HepG2 (cell line): Measurements from ENCODE around the gene MFAP3L. TPM values are rescaled to one million over a fixed set of nuclear protein-coding genes. Genes with fewer than 3 reads are reported as not detected.
A peak's percentile ranks its signal among the peaks of the same experiment; 100 is the strongest.

ENCODE experiments used
- FOXA1 ChIP-seq, 2 experiments: fragments of 450-650 bp in 1 of 2; sonication (generic) in 1 of 2; formaldehyde crosslinking in 1 of 2; IDR thresholded peaks; 2 replicates each; pipeline versions ENCODE4 v1.4.0 to v1.6.1; 2016 to 2020; ENCODE audit warnings: missing genetic modification reagents in 1 of 2
- GABPA ChIP-seq, 2 experiments: IDR thresholded peaks; 2 replicates each; pipeline ENCODE4 v1.6.1; 2011 to 2016; ENCODE audit warnings: low read depth in 2 of 2, low read length in 1 of 2, missing biosample characterization in 1 of 2, missing genetic modification characterization in 1 of 2
- HMG20A ChIP-seq: IDR thresholded peaks from 2 replicates; pipeline ENCODE4 v1.6.1; 2016; ENCODE audit warnings: borderline replicate concordance
- KDM2A ChIP-seq: sonication (generic); formaldehyde crosslinking; IDR thresholded peaks from 2 replicates; pipeline ENCODE4 v1.4.0; 2020; ENCODE audit warnings: low read depth, missing genetic modification reagents, borderline replicate concordance
- KLF11 ChIP-seq: IDR thresholded peaks from 2 replicates; pipeline ENCODE4 v1.6.1; 2016; ENCODE audit warnings: missing compliant biosample characterization
- MYC ChIP-seq: sonication (generic); formaldehyde crosslinking; IDR thresholded peaks from 2 replicates; pipeline ENCODE4 v1.9.0; 2021; ENCODE audit warnings: missing genetic modification reagents, borderline replicate concordance
- NFE2L1 ChIP-seq: sonication (generic); formaldehyde crosslinking; IDR thresholded peaks from 2 replicates; pipeline ENCODE4 v1.4.0; 2020; ENCODE audit warnings: missing genetic modification reagents, mild to moderate bottlenecking, borderline replicate concordance
- PHF8 ChIP-seq: sonication (generic); formaldehyde crosslinking; IDR thresholded peaks from 2 replicates; pipeline ENCODE4 v1.5.0; 2020; ENCODE audit warnings: missing genetic modification reagents
- POLR2AphosphoS5 ChIP-seq: IDR thresholded peaks from 2 replicates; pipeline ENCODE4 v1.6.1; 2012; ENCODE audit warnings: low read depth, low read length
- PTBP1 ChIP-seq: fragments of 200-400 bp; formaldehyde crosslinking; IDR thresholded peaks from 2 replicates; pipeline ENCODE4 v1.6.1; 2018; ENCODE audit warnings: low read length, low read depth; ENCODE audit not compliant: poor library complexity, severe bottlenecking
- SALL2 ChIP-seq: sonication (generic); formaldehyde crosslinking; IDR thresholded peaks from 2 replicates; pipeline ENCODE4 v1.8.1; 2023; ENCODE audit warnings: mild to moderate bottlenecking, missing genetic modification reagents, inconsistent platforms
- SMAD9 ChIP-seq: sonication (generic); formaldehyde crosslinking; IDR thresholded peaks from 2 replicates; pipeline ENCODE4 v1.5.1; 2020; ENCODE audit warnings: mild to moderate bottlenecking, missing genetic modification reagents
- SP1 ChIP-seq, 2 experiments: fragments of 450-650 bp in 1 of 2; sonication (generic) in 1 of 2; formaldehyde crosslinking in 1 of 2; IDR thresholded peaks; 2 replicates each; pipeline versions ENCODE4 v1.4.0 to v1.6.1; 2016 to 2020; ENCODE audit warnings: missing genetic modification reagents in 1 of 2
- TARDBP ChIP-seq: sonication (generic); formaldehyde crosslinking; IDR thresholded peaks from 2 replicates; pipeline ENCODE4 v1.8.0; 2022; ENCODE audit warnings: mild to moderate bottlenecking, missing genetic modification reagents
- TP53 ChIP-seq: sonication (generic); formaldehyde crosslinking; conservative IDR thresholded peaks from 2 replicates; pipeline ENCODE4 v1.4.0; 2020; ENCODE audit warnings: missing genetic modification reagents
- ZBTB8A ChIP-seq: sonication (generic); formaldehyde crosslinking; IDR thresholded peaks from 2 replicates; pipeline ENCODE4 v1.4.0; 2020; ENCODE audit warnings: mild to moderate bottlenecking, low read depth, missing genetic modification reagents, borderline replicate concordance
- ZIK1 ChIP-seq: sonication (generic); formaldehyde crosslinking; IDR thresholded peaks from 2 replicates; pipeline ENCODE4 v1.5.0; 2020; ENCODE audit warnings: mild to moderate bottlenecking, low read depth, missing genetic modification reagents, borderline replicate concordance
- ZNF260 ChIP-seq: sonication (generic); formaldehyde crosslinking; IDR thresholded peaks from 2 replicates; pipeline ENCODE4 v1.4.0; 2020; ENCODE audit warnings: missing genetic modification reagents, low read depth, mild to moderate bottlenecking, borderline replicate concordance
- ZNF292 ChIP-seq: sonication (generic); formaldehyde crosslinking; IDR thresholded peaks from 2 replicates; pipeline ENCODE4 v1.8.1; 2022; ENCODE audit warnings: mild to moderate bottlenecking, low read depth, missing genetic modification reagents, borderline replicate concordance
- ZNF441 ChIP-seq: sonication (generic); formaldehyde crosslinking; IDR thresholded peaks from 2 replicates; pipeline ENCODE4 v1.7.0; 2021; ENCODE audit warnings: missing genetic modification reagents, borderline replicate concordance
- ZNF446 ChIP-seq: sonication (generic); formaldehyde crosslinking; IDR thresholded peaks from 2 replicates; pipeline ENCODE4 v1.5.0; 2020; ENCODE audit warnings: mild to moderate bottlenecking, missing genetic modification reagents
- ZNF451 ChIP-seq: sonication (generic); formaldehyde crosslinking; IDR thresholded peaks from 2 replicates; pipeline ENCODE4 v1.5.0; 2020; ENCODE audit warnings: mild to moderate bottlenecking, missing genetic modification reagents
- ZNF549 ChIP-seq: sonication (generic); formaldehyde crosslinking; IDR thresholded peaks from 2 replicates; pipeline ENCODE4 v1.5.0; 2020; ENCODE audit warnings: missing genetic modification reagents
- ZNF557 ChIP-seq: sonication (generic); formaldehyde crosslinking; IDR thresholded peaks from 2 replicates; pipeline ENCODE4 v1.4.0; 2020; ENCODE audit warnings: missing genetic modification reagents
- ZNF567 ChIP-seq: sonication (generic); formaldehyde crosslinking; IDR thresholded peaks from 2 replicates; pipeline ENCODE4 v1.8.1; 2023; ENCODE audit warnings: mild to moderate bottlenecking, missing genetic modification reagents, borderline replicate concordance
- ZNF891 ChIP-seq: sonication (generic); formaldehyde crosslinking; IDR thresholded peaks from 2 replicates; pipeline ENCODE4 v1.5.0; 2020; ENCODE audit warnings: mild to moderate bottlenecking, missing genetic modification reagents
- polyA plus RNA-seq, 8 experiments: library from polyadenylated mRNA; depleted of rRNA in 3 of 8; stranded (reverse) in 7 of 8; unstranded in 1 of 8; fragments of >200 nt; fragmentation: Illumina TruSeq in 4 of 8; extraction: Trizol in 4 of 8; gene quantifications; 2 replicates each; pipeline versions ENCODE4 v1.2.1 to v1.2.3, GENCODE V29; 2011 to 2016; ENCODE audit warnings: low read depth in 4 of 8, missing spikeins in 1 of 8, mixed read lengths in 1 of 8; ENCODE audit not compliant: insufficient read depth in 1 of 8
- total RNA-seq, 5 experiments: library from RNA; depleted of rRNA; stranded (reverse); fragments of >200 nt; fragmentation: Illumina TruSeq; extraction: Trizol; gene quantifications; 2 replicates each; pipeline ENCODE4 v1.2.3, GENCODE V29; 2016; ENCODE audit warnings: low read depth in 1 of 5
- TF ChIP-seq, protein P1 (sequence below): IDR thresholded peaks from 2 replicates; pipeline ENCODE4 v1.6.1; 2016; ENCODE audit warnings: low read depth, control low read depth
- TF ChIP-seq, protein P2 (sequence below): sonication (generic); formaldehyde crosslinking; IDR thresholded peaks from 2 replicates; pipeline ENCODE4 v1.8.1; 2022; ENCODE audit warnings: low read depth, mild to moderate bottlenecking, missing genetic modification reagents

The MFAP3L gene
- total and polyA plus RNA-seq, 2 of the 13 experiments (the other 11 are each of a cell fraction or from before 2014, with no cell fraction given) = 1.5 to 3.6 TPM

DNA sequence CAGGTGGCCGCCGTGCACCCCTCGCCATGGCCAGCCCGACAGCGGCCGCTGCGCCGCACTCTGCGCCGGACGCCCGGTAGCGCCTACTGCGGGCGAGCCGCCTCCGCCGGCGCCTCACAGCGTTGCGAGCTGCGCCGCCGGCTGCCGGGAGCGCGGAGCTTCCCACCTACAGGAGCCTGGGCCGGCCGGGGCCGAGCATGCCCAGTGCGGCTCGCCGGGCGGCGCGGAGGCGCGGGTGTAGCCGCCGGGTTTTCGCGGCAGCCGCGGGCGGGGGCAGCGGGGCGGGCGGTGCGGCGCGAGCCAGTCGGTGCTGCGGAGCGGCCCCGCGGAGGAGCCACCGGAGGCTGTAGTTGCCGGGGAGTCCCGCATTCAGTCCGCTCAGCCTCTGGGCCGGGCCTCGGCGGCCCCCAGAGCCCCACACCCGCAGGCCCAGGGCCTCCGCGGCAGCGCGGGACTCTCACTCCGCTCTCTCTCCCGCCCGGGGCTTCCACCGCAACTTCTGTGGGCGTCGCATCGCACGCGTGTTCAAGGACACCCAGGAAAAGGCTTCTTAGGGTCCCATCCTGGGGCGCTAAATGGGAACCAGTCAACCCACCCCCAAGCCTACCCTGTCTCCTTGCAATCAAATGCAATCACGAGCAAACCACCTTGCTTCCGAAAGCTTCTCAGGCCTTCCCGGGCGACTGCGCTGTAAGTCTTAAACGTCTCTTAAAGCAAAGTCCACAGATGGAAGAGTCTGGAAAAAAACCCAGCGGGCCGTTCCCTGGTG lies at the start of gene MFAP3L (continued):
- TF ChIP-seq ZNF891 (CRISPR knock-in tag) = no peak
- no peak for TF ChIP-seq ZNF451 (CRISPR knock-in tag)
- TF ChIP-seq GABPA (IDR thresholded peaks at IDR 0.05; ENCODE audit: low read depth, low read length) = no peak
- no peak for TF ChIP-seq GABPA (CRISPR knock-in tag; IDR thresholded peaks at IDR 0.05; ENCODE audit: low read depth)
- no peak for TF ChIP-seq TARDBP
- no peak for TF ChIP-seq ZIK1 (CRISPR knock-in tag)
- TF ChIP-seq KDM2A = peak; percentile 45; the same call in 1 of the 2 replicates
- peak; percentile 33; the same call in 1 of the 2 replicates for TF ChIP-seq POLR2AphosphoS5
- TF ChIP-seq ZNF441 (CRISPR knock-in tag) = no peak
- TF ChIP-seq SMAD9 (CRISPR knock-in tag) = no peak
- no peak for TF ChIP-seq ZNF260 (CRISPR knock-in tag)
- TF ChIP-seq, protein P1, sequence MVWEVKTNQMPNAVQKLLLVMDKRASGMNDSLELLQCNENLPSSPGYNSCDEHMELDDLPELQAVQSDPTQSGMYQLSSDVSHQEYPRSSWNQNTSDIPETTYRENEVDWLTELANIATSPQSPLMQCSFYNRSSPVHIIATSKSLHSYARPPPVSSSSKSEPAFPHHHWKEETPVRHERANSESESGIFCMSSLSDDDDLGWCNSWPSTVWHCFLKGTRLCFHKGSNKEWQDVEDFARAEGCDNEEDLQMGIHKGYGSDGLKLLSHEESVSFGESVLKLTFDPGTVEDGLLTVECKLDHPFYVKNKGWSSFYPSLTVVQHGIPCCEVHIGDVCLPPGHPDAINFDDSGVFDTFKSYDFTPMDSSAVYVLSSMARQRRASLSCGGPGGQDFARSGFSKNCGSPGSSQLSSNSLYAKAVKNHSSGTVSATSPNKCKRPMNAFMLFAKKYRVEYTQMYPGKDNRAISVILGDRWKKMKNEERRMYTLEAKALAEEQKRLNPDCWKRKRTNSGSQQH = no peak
- no peak for TF ChIP-seq ZNF567 (CRISPR knock-in tag)
- TF ChIP-seq ZNF557 (CRISPR knock-in tag) = no peak
- TF ChIP-seq KLF11 (CRISPR knock-in tag) = no peak
- TF ChIP-seq SALL2 (CRISPR knock-in tag) = peak; percentile 63; the same call in 1 of the 2 replicates
- TF ChIP-seq ZNF549 (CRISPR knock-in tag) = no peak
- TF ChIP-seq SP1 (IDR thresholded peaks at IDR 0.05) = no peak
- TF ChIP-seq SP1 (CRISPR knock-in tag; IDR thresholded peaks at IDR 0.05) = no peak
- TF ChIP-seq PTBP1 = no peak
- TF ChIP-seq HMG20A (CRISPR knock-in tag) = no peak
- no peak for TF ChIP-seq ZNF446 (CRISPR knock-in tag)
- no peak for TF ChIP-seq TP53 (CRISPR knock-in tag)
- no peak for TF ChIP-seq ZBTB8A (CRISPR knock-in tag)
- TF ChIP-seq, protein P2, sequence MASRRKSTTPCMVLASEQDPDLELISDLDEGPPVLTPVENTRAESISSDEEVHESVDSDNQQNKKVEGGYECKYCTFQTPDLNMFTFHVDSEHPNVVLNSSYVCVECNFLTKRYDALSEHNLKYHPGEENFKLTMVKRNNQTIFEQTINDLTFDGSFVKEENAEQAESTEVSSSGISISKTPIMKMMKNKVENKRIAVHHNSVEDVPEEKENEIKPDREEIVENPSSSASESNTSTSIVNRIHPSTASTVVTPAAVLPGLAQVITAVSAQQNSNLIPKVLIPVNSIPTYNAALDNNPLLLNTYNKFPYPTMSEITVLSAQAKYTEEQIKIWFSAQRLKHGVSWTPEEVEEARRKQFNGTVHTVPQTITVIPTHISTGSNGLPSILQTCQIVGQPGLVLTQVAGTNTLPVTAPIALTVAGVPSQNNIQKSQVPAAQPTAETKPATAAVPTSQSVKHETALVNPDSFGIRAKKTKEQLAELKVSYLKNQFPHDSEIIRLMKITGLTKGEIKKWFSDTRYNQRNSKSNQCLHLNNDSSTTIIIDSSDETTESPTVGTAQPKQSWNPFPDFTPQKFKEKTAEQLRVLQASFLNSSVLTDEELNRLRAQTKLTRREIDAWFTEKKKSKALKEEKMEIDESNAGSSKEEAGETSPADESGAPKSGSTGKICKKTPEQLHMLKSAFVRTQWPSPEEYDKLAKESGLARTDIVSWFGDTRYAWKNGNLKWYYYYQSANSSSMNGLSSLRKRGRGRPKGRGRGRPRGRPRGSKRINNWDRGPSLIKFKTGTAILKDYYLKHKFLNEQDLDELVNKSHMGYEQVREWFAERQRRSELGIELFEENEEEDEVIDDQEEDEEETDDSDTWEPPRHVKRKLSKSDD (CRISPR knock-in tag) = no peak
- TF ChIP-seq FOXA1 (IDR thresholded peaks at IDR 0.05) = no peak
- TF ChIP-seq FOXA1 (CRISPR knock-in tag; IDR thresholded peaks at IDR 0.05) = no peak
- TF ChIP-seq MYC = no peak
- TF ChIP-seq PHF8 (CRISPR knock-in tag) = peak; percentile 67
- no peak for TF ChIP-seq NFE2L1 (CRISPR knock-in tag)
- TF ChIP-seq ZNF292 (CRISPR knock-in tag) = no peak
